HG02852 (cell line): ENCODE measurements around the gene SERPINA1.
"Not testable (repeated sequence)": the region's sequence is repeated elsewhere in the genome, so short reads cannot be mapped to it uniquely, and the experiment has no call there.

Experiments
- ATAC-seq: cut with Tn5 transposase; IDR thresholded peaks from one replicate; pipeline ENCODE4 v1.9.1; 2021; ENCODE audit warnings: mild to moderate bottlenecking, moderate library complexity; ENCODE audit not compliant: unreplicated experiment

Gene SERPINA1

GRCh38 chr14:94372021-94372605 is 16.3 kb downstream of the SERPINA1 start:
- ATAC-seq: no peak

DNA sequence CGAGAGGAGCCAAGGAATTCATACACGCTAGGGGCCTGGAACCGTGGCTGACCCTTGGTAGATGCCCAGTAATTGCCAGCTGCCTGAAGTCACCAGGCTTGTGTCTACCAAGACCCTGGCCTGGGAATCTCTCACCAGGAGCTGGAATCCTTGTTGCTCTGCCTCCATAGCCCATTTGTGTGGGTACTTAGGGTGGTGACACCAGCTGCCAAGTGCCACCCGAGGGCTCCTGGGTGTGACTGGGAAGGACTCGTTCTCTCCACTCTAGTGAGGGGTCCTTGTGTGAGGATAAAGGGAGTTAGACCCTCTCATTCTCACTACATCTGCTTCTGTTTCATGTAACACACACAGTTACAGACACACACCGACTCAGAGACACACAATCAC is 17.9 kb downstream of the SERPINA1 start:
- ATAC-seq: no peak

- not testable (repeated sequence) for ATAC-seq
Measured at GRCh38 chr14:94369766-94370523, 18.5 kb downstream of the SERPINA1 start.

DNA sequence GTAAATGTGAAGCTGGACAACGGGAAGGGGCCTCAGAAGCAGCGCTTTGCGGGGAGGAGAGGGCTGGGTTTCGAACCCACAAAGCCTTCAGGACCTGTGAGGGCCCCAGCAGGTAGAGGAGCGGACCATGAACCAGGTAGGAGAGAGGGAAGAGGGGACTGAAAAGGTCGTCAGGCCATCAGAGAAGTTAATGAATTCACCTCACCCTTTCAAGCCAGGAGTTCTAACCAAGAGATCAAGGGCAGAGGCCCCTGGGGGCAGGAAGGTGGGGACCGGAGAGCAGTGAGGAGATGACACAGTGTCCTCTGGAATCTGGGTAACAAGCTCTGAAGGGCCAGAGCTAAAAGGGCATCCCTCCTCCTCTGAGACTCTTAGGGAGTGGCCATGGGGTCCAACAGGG is 19.4 kb downstream of the SERPINA1 start:
- ATAC-seq: no peak

GRCh38 chr14:94368243-94368590 is 20.2 kb downstream of the SERPINA1 start:
- ATAC-seq: no peak

DNA sequence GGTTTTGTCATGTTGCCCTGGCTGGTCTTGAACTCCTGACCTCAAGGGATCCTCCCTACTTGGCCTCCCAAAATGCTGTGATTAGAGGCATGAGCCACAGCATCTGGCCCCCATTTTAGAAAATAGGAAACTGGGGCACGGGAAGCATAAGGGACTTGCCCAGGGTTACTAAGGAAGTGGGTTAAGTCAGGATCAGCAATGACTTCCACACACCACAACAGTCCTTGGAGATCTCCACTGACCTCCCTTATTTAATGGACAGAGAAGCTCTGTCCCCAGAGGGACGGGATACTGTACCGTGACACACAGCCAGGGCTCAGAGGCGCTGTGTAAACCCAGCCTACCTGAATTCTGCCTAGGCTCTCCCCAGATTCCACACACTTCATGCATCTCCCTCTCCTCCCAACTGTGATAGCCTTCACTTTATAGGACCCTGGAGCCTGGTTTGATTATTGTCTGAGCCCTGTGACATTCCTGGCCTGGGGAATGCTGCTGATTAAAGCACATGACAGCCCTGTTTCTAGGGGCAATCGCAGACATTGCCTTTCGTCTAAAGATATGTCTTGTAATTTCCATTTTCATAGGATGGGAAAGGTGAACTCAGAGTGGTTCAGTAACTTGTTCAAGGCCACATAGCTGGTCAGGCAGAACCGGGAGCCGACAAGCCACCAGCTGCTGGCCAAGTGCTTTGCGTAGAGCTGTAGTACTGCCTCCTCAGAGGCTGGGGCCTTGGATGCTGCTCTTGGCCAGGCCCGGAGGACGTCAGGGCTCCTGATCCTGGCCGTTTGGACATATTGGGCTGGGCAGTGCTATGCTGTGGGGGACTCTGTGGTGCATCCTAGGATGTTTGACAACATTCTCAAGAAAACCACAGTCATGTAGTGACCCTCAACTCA is 20.8 kb downstream of the SERPINA1 start:
- ATAC-seq: no peak

DNA sequence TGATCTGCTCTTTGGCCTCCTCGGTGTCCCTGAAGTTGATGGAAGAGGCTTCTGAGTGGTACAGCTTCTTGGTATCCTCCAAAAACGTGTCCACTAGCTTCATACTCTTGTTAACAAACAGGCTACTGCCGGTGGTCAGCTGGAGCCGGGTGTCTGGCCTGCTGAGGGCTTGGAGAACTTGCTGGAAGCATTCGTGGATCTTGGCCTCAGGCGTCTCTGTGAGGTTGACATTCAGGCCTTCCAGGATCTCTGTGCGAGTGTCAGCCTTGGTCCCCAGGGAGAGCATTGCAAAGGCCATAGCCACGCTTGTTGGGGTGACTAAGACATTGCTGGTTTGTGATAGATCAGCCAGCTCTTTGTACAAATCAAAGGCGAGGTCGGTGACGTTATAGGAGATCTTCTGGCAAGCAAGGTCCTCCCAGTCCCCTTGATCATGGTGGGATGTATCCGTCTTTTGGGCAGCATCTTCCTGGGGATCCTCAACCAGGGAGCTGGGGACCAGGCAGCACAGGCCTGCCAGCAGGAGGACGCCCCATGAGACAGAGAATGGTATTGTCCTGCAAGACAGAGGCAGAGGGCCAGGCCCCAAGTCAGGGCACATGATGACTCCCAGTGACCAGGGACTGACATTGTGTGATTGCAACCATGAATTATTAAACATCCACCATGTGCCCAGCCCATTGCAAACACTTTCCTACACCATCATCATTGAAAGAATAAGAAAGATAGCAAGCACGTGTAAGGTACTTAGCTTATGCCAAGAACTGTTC is 22.1 kb downstream of the SERPINA1 start, which contains the start of gene SERPINA2:
SERPINA2 (minus strand) TSS at position 553 of the 770 bp plus-strand sequence.
- ATAC-seq: no peak

- no peak for ATAC-seq
Measured at GRCh38 chr14:94365624-94366023, 22.8 kb downstream of the SERPINA1 start.

- ATAC-seq: no peak
Measured at GRCh38 chr14:94364964-94365363, 23.4 kb downstream of the SERPINA1 start.

DNA sequence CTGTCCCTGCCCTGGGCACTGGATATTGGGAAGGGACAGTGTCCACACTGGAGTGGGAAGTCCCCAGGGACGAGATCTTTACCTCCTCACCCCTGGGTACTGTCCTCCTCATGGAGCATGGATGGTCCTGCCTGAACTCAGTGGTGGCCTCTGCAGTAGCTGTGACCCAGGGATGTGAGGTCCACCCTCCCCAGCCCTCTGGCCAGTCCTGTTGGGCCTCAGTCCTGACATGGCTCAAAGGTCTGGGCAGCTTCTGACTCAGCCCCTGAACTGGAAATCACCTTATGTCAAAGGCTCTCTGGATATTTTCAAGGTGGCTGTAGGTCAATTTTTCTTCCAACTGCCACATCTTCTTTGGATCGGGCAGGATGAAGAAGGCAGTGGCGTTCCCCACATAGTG is 24.4 kb downstream of the SERPINA1 start:
- ATAC-seq: no peak

DNA sequence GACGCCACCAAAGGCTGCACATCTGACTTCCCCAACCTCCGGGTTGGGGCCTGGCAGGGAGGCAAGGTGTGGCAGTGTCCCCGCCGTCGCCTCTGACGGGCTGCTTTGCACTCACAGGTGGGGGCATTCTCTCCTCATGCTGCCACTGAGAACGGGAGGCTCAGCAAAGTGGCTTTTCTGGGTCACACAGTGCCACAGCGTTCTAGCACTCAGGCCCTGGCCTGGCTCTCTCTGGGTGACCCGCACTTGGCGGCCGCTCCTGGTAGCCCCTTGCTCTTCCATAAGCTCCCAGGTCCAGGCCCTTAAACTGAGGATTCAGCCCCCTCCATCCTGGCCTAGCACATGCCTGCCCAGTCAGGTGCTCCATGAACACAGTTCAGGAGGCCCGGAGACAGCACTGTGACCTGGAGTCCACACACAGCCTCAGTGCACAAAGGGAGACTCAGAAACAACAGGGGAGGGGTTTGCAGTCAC is 25.2 kb downstream of the SERPINA1 start:
- ATAC-seq: no peak

DNA sequence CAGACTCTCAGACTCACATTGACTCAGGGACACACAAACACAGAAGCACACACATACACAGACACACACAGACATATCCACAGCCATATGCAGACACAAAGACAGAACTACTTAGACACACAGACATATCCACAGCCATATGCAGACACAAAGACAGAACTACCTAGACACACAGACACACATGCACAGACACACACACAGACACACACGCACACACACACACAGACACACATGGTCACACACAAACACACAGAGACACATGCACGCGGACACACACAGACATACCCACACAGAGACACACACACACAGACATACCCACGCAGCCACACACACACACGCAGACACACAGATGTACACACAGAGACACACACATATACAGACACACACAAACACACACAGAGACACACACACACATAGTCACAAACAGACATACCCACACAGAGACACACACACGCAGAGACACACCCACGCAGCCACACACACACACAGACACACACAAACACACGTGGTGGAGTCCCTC is 25.7 kb downstream of the SERPINA1 start:
- ATAC-seq: no peak

GRCh38 chr14:94361682-94362081 is 26.7 kb downstream of the SERPINA1 start:
- no peak for ATAC-seq

GRCh38 chr14:94360945-94361565 is 27.3 kb downstream of the SERPINA1 start:
- no peak for ATAC-seq

- no peak for ATAC-seq
Measured at GRCh38 chr14:94357166-94357565, 31.2 kb downstream of the SERPINA1 start.

DNA sequence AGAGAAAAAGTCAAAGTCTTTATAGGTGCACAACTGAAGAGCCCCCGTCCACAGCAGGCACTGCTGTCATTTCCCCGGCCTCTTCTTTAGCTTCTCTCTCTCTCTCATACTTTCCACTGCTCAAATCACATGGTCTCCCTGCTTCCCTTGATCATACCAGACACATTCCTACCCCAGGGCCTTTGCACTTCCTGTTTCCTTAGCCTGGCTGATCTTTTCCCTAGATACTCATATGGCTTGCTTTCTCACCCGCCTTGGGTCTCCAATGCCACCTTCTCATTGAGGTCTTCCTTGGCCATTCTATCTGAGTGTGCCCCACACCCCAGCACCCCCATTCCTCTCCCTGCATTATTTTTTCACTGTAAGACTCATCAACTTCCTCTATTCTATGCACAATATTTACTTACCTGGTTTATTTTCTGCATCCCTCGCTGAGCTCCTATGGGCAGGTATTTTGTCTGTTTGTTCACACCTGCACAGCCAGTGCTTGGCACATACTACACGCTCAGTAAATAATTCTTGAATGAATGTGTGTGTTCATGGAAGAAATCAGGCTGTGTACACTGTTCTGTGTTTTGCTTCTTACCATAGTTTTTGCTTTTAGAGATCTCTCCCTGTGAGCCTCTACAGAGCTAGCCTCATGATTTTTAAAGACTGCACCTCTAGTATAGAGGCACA is 31.9 kb downstream of the SERPINA1 start:
- no peak for ATAC-seq

DNA sequence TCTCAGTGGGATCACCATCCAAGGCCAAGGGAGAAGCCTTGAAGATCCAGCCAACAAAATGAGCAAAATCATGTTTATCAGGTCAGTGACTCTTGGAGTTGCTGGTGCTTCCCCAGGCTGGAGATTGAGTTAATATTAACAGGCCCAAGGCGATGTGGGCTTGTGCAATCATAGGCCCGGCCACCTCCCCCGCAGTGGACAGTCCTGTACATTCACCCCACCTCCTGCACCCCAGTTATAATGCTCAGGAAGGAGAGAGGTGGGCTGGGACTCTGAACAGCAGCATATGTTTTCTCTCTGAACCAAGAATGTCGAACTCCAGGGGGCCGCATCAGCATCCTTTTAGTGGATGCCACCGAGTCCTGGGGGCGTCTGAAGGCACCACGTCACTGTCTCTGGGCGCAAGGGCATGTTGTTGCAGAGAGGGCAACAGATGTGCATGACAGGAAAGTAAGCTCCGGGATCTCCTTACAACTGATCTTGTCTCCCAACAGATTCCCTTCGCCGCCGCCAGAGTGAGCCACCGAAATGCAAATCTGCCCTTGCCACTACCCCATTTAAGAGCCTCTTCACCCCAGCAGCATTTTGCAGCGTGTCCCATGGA is 33.1 kb downstream of the SERPINA1 start:
- ATAC-seq: no peak

- ATAC-seq: no peak
Measured at GRCh38 chr14:94354638-94355185, 33.7 kb downstream of the SERPINA1 start.

GRCh38 chr14:94354190-94354589 is 34.2 kb downstream of the SERPINA1 start:
- ATAC-seq: not testable (repeated sequence)
